WTC11 (cell line): ENCODE results near the gene RANGAP1. TPM values are rescaled to one million over a fixed set of nuclear protein-coding genes. Genes with fewer than 3 reads are reported as not detected.

Experiments used
- ATAC-seq: fragments of 200-7000 bp; cut with Tn5 transposase; 2 replicates; pipeline ENCODE4 v1.10.0; 2021; ENCODE audit warnings: mild to moderate bottlenecking, moderate library complexity
- CTCF ChIA-PET: fragments of 300-600 bp; sonication (Branson Sonifier 250); formaldehyde crosslinking; loops from one replicate; lab custom pipeline; 2021; ENCODE audit warnings: antibody characterized with exemption; lab: Charles Lee
- POLR2A ChIA-PET: fragments of 350-600 bp; sonication (Branson Sonifier 250); formaldehyde crosslinking; loops from one replicate; lab custom pipeline; 2021; ENCODE audit warnings: antibody characterized with exemption; lab: Charles Lee
- DNase-seq: peaks from one replicate; pipeline ENCODE4 v3.0.0; 2021; ENCODE audit warnings: low spot score
- H3K27ac Mint-ChIP-seq: 2 replicates; pipeline ENCODE4 v1.8.0; 2021; ENCODE audit warnings: mixed read lengths
- H3K27me3 Mint-ChIP-seq: 2 replicates; pipeline ENCODE4 v1.8.0; 2021; ENCODE audit warnings: low read depth, mild to moderate bottlenecking, moderate library complexity, mixed read lengths
- H3K36me3 Mint-ChIP-seq: 2 replicates; pipeline ENCODE4 v1.8.0; 2021; ENCODE audit warnings: mixed read lengths
- H3K4me1 Mint-ChIP-seq: 2 replicates; pipeline ENCODE4 v1.8.0; 2022; ENCODE audit warnings: mixed read lengths
- H3K4me3 Mint-ChIP-seq: 2 replicates; pipeline ENCODE4 v1.8.0; 2021; ENCODE audit warnings: mild to moderate bottlenecking, moderate library complexity, mixed read lengths
- H3K9me3 Mint-ChIP-seq: 2 replicates; pipeline ENCODE4 v1.8.0; 2021; ENCODE audit warnings: mixed read lengths
- CREM ChIP-seq: sonication (generic); formaldehyde crosslinking; IDR thresholded peaks from 2 replicates; pipeline ENCODE4 v1.8.1; 2022; ENCODE audit warnings: mild to moderate bottlenecking, missing genetic modification reagents, moderate library complexity
- ESRRA ChIP-seq: sonication (generic); formaldehyde crosslinking; IDR thresholded peaks from 2 replicates; pipeline ENCODE4 v1.8.1; 2022; ENCODE audit warnings: mild to moderate bottlenecking, missing genetic modification reagents, borderline replicate concordance
- GRHL2 ChIP-seq: fragments of 250-450 bp; sonication (Bioruptor Pico); IDR thresholded peaks from 2 replicates; pipeline ENCODE4 v1.8.0; 2022; ENCODE audit warnings: mild to moderate bottlenecking, moderate library complexity; ENCODE audit not compliant: insufficient replicate concordance, severe bottlenecking
- JAZF1 ChIP-seq: fragments of 250-450 bp; sonication (Bioruptor Pico); IDR thresholded peaks from 2 replicates; pipeline ENCODE4 v1.9.0; 2021; ENCODE audit warnings: moderate library complexity, mild to moderate bottlenecking, inconsistent platforms
- KAT7 ChIP-seq: sonication (generic); formaldehyde crosslinking; IDR thresholded peaks from 2 replicates; pipeline ENCODE4 v1.8.1; 2023; ENCODE audit warnings: missing genetic modification reagents, mild to moderate bottlenecking, borderline replicate concordance
- MYBL2 ChIP-seq: sonication (generic); formaldehyde crosslinking; IDR thresholded peaks from 2 replicates; pipeline ENCODE4 v1.8.1; 2023; ENCODE audit warnings: mild to moderate bottlenecking, moderate library complexity, missing genetic modification reagents
- NFYB ChIP-seq: sonication (generic); formaldehyde crosslinking; conservative IDR thresholded peaks from 2 replicates; pipeline ENCODE4 v1.8.0; 2022; ENCODE audit warnings: low read depth, missing genetic modification reagents
- RORB ChIP-seq: fragments of 250-450 bp; sonication (Bioruptor Pico); IDR thresholded peaks from 2 replicates; pipeline ENCODE4 v1.9.0; 2021; ENCODE audit warnings: mild to moderate bottlenecking
- SMAD3 ChIP-seq: sonication (generic); formaldehyde crosslinking; IDR thresholded peaks from 2 replicates; pipeline ENCODE4 v1.8.0; 2022; ENCODE audit warnings: missing genetic modification reagents, mild to moderate bottlenecking, borderline replicate concordance
- SMAD4 ChIP-seq: sonication (generic); formaldehyde crosslinking; IDR thresholded peaks from 2 replicates; pipeline ENCODE4 v1.8.0; 2022; ENCODE audit warnings: mild to moderate bottlenecking, missing genetic modification reagents
- SOX15 ChIP-seq: fragments of 250-450 bp; sonication (Bioruptor Pico); IDR thresholded peaks from 2 replicates; pipeline ENCODE4 v1.9.0; 2021; ENCODE audit warnings: mild to moderate bottlenecking
- TCF7 ChIP-seq: sonication (generic); formaldehyde crosslinking; IDR thresholded peaks from 2 replicates; pipeline ENCODE4 v1.8.0; 2022; ENCODE audit warnings: mild to moderate bottlenecking, low read depth, missing genetic modification reagents, moderate library complexity
- TP53 ChIP-seq: sonication (generic); formaldehyde crosslinking; IDR thresholded peaks from 2 replicates; pipeline ENCODE4 v1.8.1; 2023; ENCODE audit warnings: mild to moderate bottlenecking, missing genetic modification reagents
- ZNF317 ChIP-seq: sonication (generic); formaldehyde crosslinking; IDR thresholded peaks from 2 replicates; pipeline ENCODE4 v1.8.1; 2023; ENCODE audit warnings: low read depth, mild to moderate bottlenecking, moderate library complexity, missing genetic modification reagents, borderline replicate concordance
- ZNF423 ChIP-seq: fragments of 250-450 bp; sonication (Bioruptor Pico); IDR thresholded peaks from 2 replicates; pipeline ENCODE4 v2.1.2; 2022; ENCODE audit warnings: mild to moderate bottlenecking, moderate library complexity
- total RNA-seq: library from RNA; stranded (reverse); gene quantifications from 3 replicates; pipeline ENCODE4 v1.2.3, GENCODE V29; 2021
- TF ChIP-seq, protein P1 (sequence below): sonication (generic); formaldehyde crosslinking; IDR thresholded peaks from 2 replicates; pipeline ENCODE4 v1.8.1; 2023; ENCODE audit warnings: mild to moderate bottlenecking, missing genetic modification reagents, moderate library complexity
- TF ChIP-seq, protein P2 (sequence below): sonication (generic); formaldehyde crosslinking; IDR thresholded peaks from 2 replicates; pipeline ENCODE4 v1.8.0; 2023; ENCODE audit warnings: missing genetic modification reagents
- TF ChIP-seq, protein P3 (sequence below): sonication (generic); formaldehyde crosslinking; IDR thresholded peaks from 2 replicates; pipeline ENCODE4 v1.8.0; 2022; ENCODE audit warnings: mild to moderate bottlenecking, missing genetic modification reagents
- TF ChIP-seq, protein P4 (sequence below): fragments of 250-450 bp; sonication (Bioruptor Pico); IDR thresholded peaks from 2 replicates; pipeline ENCODE4 v1.9.0; 2021; ENCODE audit warnings: moderate library complexity, mild to moderate bottlenecking, inconsistent platforms, borderline replicate concordance
- TF ChIP-seq, protein P5 (sequence below): sonication (generic); formaldehyde crosslinking; IDR thresholded peaks from 2 replicates; pipeline ENCODE4 v1.8.1; 2023; ENCODE audit warnings: mild to moderate bottlenecking, moderate library complexity, missing genetic modification reagents
- TF ChIP-seq, protein P6 (sequence below): fragments of 250-450 bp; sonication (Bioruptor Pico); IDR thresholded peaks from 2 replicates; pipeline ENCODE4 v1.9.0; 2021; ENCODE audit warnings: mild to moderate bottlenecking
- TF ChIP-seq, protein P7 (sequence below): sonication (generic); formaldehyde crosslinking; IDR thresholded peaks from 2 replicates; pipeline ENCODE4 v1.8.1; 2022; ENCODE audit warnings: low read depth, mild to moderate bottlenecking, moderate library complexity, missing genetic modification reagents, borderline replicate concordance

The RANGAP1 gene
- total RNA-seq, 1 experiment from 2014 or later = 160 TPM

DNA sequence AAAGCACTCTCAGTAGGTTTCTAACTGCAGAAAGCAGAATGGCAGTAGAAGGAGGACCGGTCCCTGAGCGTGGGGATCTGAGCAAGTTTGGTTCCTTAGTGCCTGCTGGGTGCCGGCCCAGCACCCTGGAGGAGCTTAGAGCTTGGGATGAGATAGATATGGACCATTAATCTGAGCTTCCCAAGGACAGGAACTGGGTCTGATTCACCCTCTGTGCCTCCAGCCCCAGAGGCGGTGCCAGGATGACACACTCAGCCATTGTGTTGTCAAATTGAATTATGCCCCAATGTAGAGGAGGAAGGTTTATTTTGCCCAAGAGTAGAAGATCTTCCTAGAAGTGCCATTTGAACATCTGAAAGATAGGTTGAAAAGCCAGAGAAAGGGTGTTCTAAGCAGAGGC, 19.7 kb upstream of the RANGAP1 start (continued):
- TF ChIP-seq KAT7 = no peak

DNA sequence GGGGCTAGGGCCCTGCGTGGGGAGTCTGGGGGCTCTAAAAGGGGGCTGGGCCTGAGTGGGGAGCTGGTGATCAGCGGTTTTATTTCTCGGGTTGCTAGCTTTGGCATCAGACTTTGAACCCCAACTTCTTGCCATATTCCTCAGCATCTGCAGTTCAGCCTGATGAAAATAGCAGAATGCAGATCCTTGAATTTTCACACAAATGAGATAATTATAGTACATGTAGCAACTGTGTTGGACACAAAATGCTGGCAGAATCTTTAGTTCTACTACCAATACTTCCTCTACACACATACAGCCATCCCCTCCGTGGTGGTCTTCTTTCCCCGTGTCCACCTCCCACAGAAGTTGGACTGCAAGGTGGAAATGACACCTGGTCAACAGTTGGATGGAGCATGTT, 16.8 kb upstream of the RANGAP1 start:
- CTCF ChIA-PET = interaction anchor here (2.3 kb wide), 1 partner anchor 20 kb away, joined by 6 read pairs; no protein-coding TSS in a partner anchor
- Mint-ChIP-seq H3K36me3 (peaks cover 6% of the 10 kb centered on the region), H3K27ac (peak overlapping the region; percentile 57; the same call in 1 of the 2 replicates), H3K4me1 (peaks cover 27% of the 10 kb centered on the region), H3K27me3 (no peaks in the 10 kb centered on the region), H3K4me3 (peak overlapping the region; percentile 74), H3K9me3 (no peaks in the 10 kb centered on the region)
- TF ChIP-seq SMAD3 (CRISPR knock-in tag) = no peak
- TF ChIP-seq, protein P1, sequence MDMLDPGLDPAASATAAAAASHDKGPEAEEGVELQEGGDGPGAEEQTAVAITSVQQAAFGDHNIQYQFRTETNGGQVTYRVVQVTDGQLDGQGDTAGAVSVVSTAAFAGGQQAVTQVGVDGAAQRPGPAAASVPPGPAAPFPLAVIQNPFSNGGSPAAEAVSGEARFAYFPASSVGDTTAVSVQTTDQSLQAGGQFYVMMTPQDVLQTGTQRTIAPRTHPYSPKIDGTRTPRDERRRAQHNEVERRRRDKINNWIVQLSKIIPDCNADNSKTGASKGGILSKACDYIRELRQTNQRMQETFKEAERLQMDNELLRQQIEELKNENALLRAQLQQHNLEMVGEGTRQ = no peak
- TF ChIP-seq, protein P2, sequence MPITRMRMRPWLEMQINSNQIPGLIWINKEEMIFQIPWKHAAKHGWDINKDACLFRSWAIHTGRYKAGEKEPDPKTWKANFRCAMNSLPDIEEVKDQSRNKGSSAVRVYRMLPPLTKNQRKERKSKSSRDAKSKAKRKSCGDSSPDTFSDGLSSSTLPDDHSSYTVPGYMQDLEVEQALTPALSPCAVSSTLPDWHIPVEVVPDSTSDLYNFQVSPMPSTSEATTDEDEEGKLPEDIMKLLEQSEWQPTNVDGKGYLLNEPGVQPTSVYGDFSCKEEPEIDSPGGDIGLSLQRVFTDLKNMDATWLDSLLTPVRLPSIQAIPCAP (CRISPR knock-in tag) = no peak
- DNase-seq (no peak), ATAC-seq (no peak)
- POLR2A ChIA-PET = interaction anchor here (2.8 kb wide), 1 partner anchor 16 kb away, joined by 10 read pairs; the partner anchor contains the start of gene RANGAP1

DNA sequence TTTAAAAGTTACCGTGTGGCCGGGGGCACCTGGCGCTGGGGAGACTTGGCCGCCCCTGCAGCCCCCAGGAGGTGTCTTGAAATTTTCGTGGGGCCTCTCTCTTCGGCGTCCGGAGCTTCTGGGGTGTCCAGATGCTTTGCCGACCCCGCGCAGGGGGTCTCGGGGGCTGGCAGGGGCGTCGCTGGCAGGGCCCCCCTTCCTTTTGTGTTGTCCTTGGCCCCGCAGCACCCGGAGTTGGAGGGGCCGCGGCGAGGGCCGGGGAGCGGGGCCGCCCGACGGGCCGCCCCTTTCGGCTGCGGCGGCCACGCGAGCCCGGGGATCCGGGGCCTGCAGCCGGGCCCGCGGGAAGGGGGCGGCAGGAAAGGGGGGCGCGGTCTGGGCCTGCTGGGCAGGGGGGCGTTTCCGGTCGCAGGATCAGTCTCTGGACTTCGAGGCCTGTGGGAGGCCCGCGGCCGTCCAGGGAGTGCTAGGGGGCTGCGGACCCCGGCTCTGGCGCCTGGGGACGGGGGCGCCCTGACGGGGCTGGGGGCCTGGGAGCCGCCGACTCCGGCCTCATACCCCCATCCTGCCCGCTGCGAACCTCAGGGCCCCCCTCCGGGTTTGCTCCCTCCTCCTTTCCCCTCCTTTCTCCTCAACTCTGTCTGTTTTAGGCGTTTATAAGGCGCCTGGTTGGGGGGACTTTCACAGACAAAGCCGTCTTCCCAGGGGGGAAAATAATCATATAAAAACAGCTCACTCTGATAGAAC, 16.2 kb upstream of the RANGAP1 start:
- Mint-ChIP-seq H3K4me1 (peaks cover 20% of the 10 kb centered on the region), H3K27me3 (no peaks in the 10 kb centered on the region), H3K36me3 (peaks cover 6% of the 10 kb centered on the region), H3K27ac (no peak overlapping the region), H3K9me3 (no peaks in the 10 kb centered on the region), H3K4me3 (peak overlapping the region; percentile 74)
- peak; percentile 21 for ATAC-seq
- POLR2A ChIA-PET = interaction anchor here (0.5 to 2.8 kb wide), 4 partner anchors 12 to 80 kb away, joined by 3 to 10 read pairs (median 4); partner anchors contain the start of genes RANGAP1 and TEF
- DNase-seq = peak; percentile 45
- CTCF ChIA-PET = interaction anchor here (0.9 to 2.3 kb wide), 7 partner anchors 16 to 222 kb away, joined by 3 to 10 read pairs (median 6); partner anchors contain the start of genes RANGAP1 and TEF
- TF ChIP-seq, protein P3, sequence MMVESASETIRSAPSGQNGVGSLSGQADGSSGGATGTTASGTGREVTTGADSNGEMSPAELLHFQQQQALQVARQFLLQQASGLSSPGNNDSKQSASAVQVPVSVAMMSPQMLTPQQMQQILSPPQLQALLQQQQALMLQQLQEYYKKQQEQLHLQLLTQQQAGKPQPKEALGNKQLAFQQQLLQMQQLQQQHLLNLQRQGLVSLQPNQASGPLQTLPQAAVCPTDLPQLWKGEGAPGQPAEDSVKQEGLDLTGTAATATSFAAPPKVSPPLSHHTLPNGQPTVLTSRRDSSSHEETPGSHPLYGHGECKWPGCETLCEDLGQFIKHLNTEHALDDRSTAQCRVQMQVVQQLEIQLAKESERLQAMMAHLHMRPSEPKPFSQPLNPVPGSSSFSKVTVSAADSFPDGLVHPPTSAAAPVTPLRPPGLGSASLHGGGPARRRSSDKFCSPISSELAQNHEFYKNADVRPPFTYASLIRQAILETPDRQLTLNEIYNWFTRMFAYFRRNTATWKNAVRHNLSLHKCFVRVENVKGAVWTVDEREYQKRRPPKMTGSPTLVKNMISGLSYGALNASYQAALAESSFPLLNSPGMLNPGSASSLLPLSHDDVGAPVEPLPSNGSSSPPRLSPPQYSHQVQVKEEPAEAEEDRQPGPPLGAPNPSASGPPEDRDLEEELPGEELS (CRISPR knock-in tag) = 0 out of 2 replicates have a peak, but pooled peaks have one; percentile 42
- TF ChIP-seq JAZF1 (CRISPR knock-in tag) = no peak
- TF ChIP-seq CREM (CRISPR knock-in tag) = 0 out of 2 replicates have a peak, but pooled peaks have one; percentile 27
- TF ChIP-seq, protein P4, sequence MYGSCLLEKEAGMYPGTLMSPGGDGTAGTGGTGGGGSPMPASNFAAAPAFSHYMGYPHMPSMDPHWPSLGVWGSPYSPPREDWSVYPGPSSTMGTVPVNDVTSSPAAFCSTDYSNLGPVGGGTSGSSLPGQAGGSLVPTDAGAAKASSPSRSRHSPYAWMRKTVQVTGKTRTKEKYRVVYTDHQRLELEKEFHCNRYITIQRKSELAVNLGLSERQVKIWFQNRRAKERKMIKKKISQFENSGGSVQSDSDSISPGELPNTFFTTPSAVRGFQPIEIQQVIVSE (CRISPR knock-in tag) = no peak
- no peak for TF ChIP-seq ZNF423 (CRISPR knock-in tag)
- TF ChIP-seq, protein P5, sequence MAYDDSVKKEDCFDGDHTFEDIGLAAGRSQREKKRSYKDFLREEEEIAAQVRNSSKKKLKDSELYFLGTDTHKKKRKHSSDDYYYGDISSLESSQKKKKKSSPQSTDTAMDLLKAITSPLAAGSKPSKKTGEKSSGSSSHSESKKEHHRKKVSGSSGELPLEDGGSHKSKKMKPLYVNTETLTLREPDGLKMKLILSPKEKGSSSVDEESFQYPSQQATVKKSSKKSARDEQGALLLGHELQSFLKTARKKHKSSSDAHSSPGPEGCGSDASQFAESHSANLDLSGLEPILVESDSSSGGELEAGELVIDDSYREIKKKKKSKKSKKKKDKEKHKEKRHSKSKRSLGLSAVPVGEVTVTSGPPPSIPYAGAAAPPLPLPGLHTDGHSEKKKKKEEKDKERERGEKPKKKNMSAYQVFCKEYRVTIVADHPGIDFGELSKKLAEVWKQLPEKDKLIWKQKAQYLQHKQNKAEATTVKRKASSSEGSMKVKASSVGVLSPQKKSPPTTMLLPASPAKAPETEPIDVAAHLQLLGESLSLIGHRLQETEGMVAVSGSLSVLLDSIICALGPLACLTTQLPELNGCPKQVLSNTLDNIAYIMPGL (CRISPR knock-in tag) = peak; percentile 27; the same call in 1 of the 2 replicates
- TF ChIP-seq, protein P2 (CRISPR knock-in tag) = 0 out of 2 replicates have a peak, but pooled peaks have one; percentile 37
- no peak for TF ChIP-seq ZNF317
- TF ChIP-seq SOX15 (CRISPR knock-in tag) = no peak
- TF ChIP-seq ESRRA = no peak
- no peak for TF ChIP-seq NFYB (CRISPR knock-in tag)
- no peak for TF ChIP-seq GRHL2 (CRISPR knock-in tag)
- TF ChIP-seq TCF7 (CRISPR knock-in tag) = no peak
- TF ChIP-seq, protein P6, sequence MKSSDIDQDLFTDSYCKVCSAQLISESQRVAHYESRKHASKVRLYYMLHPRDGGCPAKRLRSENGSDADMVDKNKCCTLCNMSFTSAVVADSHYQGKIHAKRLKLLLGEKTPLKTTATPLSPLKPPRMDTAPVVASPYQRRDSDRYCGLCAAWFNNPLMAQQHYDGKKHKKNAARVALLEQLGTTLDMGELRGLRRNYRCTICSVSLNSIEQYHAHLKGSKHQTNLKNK (CRISPR knock-in tag) = no peak
- TF ChIP-seq TP53 = no peak
- TF ChIP-seq SMAD4 (CRISPR knock-in tag) = no peak
- no peak for TF ChIP-seq MYBL2
- no peak for TF ChIP-seq RORB
- TF ChIP-seq, protein P7, sequence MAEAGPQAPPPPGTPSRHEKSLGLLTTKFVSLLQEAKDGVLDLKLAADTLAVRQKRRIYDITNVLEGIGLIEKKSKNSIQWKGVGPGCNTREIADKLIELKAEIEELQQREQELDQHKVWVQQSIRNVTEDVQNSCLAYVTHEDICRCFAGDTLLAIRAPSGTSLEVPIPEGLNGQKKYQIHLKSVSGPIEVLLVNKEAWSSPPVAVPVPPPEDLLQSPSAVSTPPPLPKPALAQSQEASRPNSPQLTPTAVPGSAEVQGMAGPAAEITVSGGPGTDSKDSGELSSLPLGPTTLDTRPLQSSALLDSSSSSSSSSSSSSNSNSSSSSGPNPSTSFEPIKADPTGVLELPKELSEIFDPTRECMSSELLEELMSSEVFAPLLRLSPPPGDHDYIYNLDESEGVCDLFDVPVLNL = no peak
